ENCODE results near the gene SPACA7. TPM values are rescaled to one million over a fixed set of nuclear protein-coding genes. Genes with fewer than 3 reads are reported as not detected.

SPACA7 gene
- total and polyA plus RNA-seq, 9 of the 15 experiments (the other 6 are each of a cell fraction or from before 2014, with no cell fraction given) = not detected

GRCh38 chr13:112457081-112457480 lies 80.9 kb downstream of the SPACA7 start:
- POLR2A ChIA-PET = no interaction called here
- H3K9me1 ChIP-seq (ENCODE audit: control insufficient read depth, insufficient read depth, low read length) = no peaks in the 10 kb centered on the region
- no peak overlapping the region for H3K27ac ChIP-seq (ENCODE audit: extremely low read depth, low read depth, low read length)
- peaks cover 15 to 44% of the 10 kb centered on the region in 2 experiments; a peak in 4 of 5 replicates for H3K27me3 ChIP-seq (ENCODE audit: control insufficient read depth in 2 of 2, insufficient read depth in 2 of 2, low read length in 2 of 2)
- intact Hi-C loops (cut with micrococcal nuclease) = loop anchor here (5.0 kb wide), 1 partner anchor 150 kb away; no protein-coding TSS in a partner anchor
- no peaks in the 10 kb centered on the region for H3K79me2 ChIP-seq (ENCODE audit: control insufficient read depth, insufficient read depth, low read length)
- peaks cover 0 to 6% of the 10 kb centered on the region in 2 experiments; a peak in 1 of 5 replicates for H3K4me1 ChIP-seq (replicated peaks in 1 of 2; ENCODE audit: control insufficient read depth in 2 of 2, insufficient read depth in 2 of 2, low read length in 2 of 2)
- no TSS peak for BruUV-seq (replicated peaks)
- ATAC-seq (no peak), DNase-seq (ENCODE audit: extremely low read depth in 1 of 4, low spot score in 3 of 4) (no peak), FAIRE-seq (no peak)
- H4K20me1 ChIP-seq (replicated peaks; ENCODE audit: control insufficient read depth, insufficient read depth, low read length) = no peaks in the 10 kb centered on the region
- no peak for TF ChIP-seq ZNF551 (CRISPR knock-in tag; IDR thresholded peaks at IDR 0.05)
- TF ChIP-seq ATF3 (IDR thresholded peaks at IDR 0.05) = no peak
- TF ChIP-seq ATF3 (CRISPR knock-in tag; conservative IDR thresholded peaks at IDR 0.05) = no peak
- no peak for TF ChIP-seq MXI1 (IDR thresholded peaks at IDR 0.05; ENCODE audit: low read depth, low read length)
- TF ChIP-seq PHB (CRISPR knock-in tag; IDR thresholded peaks at IDR 0.05) = no peak
- no peak for TF ChIP-seq ZNF431 (CRISPR knock-in tag; IDR thresholded peaks at IDR 0.05)
- no peak for TF ChIP-seq GATAD2B (IDR thresholded peaks at IDR 0.05; ENCODE audit: borderline replicate concordance)
- TF ChIP-seq ZBTB26 (CRISPR knock-in tag; IDR thresholded peaks at IDR 0.05) = no peak
- no peak for TF ChIP-seq FOXJ2 (tag; IDR thresholded peaks at IDR 0.05)
- TF ChIP-seq SIX5 (IDR thresholded peaks at IDR 0.05; ENCODE audit: borderline replicate concordance in 1 of 2, insufficient read depth in 1 of 2, low read depth in 1 of 2, low read length in 2 of 2) = no peak
- H3K9ac ChIP-seq (ENCODE audit: insufficient read depth in 1 of 2, low read depth in 2 of 2, low read length in 2 of 2) = no peak overlapping the region
- WGBS (ENCODE audit: insufficient coverage, low coverage, missing lambda C conversion rate) = 3% methylated on average over 8 of the region's 9 CpGs
- in situ Hi-C loops (cut with MboI) = no loop called here
- H3K36me3 ChIP-seq (ENCODE audit: control insufficient read depth, insufficient read depth, low read length) = no peaks in the 10 kb centered on the region
- H2AFZ ChIP-seq (ENCODE audit: low read depth, low read length) = no peak overlapping the region
- H3K4me2 ChIP-seq (ENCODE audit: insufficient read depth, low read length) = no peak overlapping the region
- CTCF ChIA-PET (ENCODE audit: low intra/inter-chr PET ratio) = no interaction called here
- H3K9me3 ChIP-seq (replicated peaks; ENCODE audit: control insufficient read depth, insufficient read depth, low read depth, low read length) = no peaks in the 10 kb centered on the region
- H3K4me3 ChIP-seq = no peak overlapping the region

Data from K562 (cell line).